ENCODE results near the gene PIAS1.
"Not testable (repeated sequence)": the region's sequence is repeated elsewhere in the genome, so short reads cannot be mapped to it uniquely, and the experiment has no call there.

Gene PIAS1

GRCh38 chr15:68184616-68185480 lies 130.7 kb downstream of the PIAS1 start:
- no peak for DNase-seq (ENCODE audit: low read depth)

GRCh38 chr15:68186671-68187397 lies 132.7 kb downstream of the PIAS1 start:
- no peak for DNase-seq (ENCODE audit: low read depth)

DNA sequence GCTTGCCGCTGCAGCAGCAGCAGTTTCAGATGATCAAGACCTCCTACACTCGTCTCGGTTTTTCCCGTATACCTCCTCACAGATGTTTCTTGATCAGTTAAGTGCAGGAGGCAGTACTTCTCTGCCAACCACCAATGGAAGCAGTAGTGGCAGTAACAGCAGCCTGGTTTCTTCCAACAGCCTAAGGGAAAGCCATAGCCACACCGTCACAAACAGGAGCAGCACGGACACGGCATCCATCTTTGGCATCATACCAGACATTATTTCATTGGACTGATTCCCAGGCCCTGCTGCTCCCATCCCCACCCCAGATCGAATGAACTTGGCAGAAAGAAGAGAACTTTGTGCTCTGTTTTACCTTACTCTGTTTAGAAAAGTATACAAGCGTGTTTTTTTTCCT lies 133.4 kb downstream of the PIAS1 start:
- no peak for DNase-seq (ENCODE audit: low read depth)

DNA sequence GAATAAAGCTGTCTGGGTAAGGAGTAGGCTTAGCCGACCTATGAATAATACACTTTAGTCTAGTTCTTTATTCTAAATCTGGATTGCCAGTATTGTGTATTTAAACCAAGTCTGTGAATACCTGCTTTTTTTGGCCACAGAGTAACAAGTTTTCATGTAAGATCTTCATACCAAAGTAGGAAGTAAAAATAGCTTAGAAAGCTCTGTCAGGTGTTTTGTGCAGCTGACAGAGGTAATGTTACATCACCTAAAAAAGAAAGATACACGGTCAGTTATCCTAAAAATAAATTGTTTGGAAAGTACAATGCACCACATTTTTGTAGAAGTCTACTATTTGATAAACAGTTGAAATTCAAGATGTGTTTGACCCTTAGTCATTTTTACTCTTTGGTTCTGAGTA lies 134.5 kb downstream of the PIAS1 start:
- DNase-seq (ENCODE audit: low read depth): no peak

- DNase-seq (ENCODE audit: low read depth): no peak
Observed at GRCh38 chr15:68190048-68190447, 135.9 kb downstream of the PIAS1 start.

- no peak for DNase-seq (ENCODE audit: low read depth)
Observed at GRCh38 chr15:68191555-68191954, 137.4 kb downstream of the PIAS1 start.

DNA sequence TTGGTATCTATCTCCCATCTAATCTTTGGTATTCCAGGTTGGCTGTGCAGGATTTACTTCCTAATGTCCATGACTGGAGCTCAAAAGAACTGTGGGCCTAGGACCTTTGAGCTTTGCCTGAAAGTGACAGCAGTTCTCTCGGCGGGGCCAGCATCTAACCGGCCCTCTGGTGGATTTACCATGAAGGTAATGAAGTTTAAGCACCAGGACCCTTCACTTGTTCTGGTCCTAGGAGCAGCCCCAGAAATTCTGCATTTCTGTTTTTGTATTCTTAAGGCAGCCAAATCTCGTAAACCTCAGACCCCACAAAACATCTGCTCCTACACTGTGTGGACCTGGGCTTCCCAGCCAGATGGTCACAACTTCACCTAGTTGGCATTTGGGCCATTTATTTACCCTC lies 138.0 kb downstream of the PIAS1 start:
- no peak for DNase-seq (ENCODE audit: low read depth)

DNA sequence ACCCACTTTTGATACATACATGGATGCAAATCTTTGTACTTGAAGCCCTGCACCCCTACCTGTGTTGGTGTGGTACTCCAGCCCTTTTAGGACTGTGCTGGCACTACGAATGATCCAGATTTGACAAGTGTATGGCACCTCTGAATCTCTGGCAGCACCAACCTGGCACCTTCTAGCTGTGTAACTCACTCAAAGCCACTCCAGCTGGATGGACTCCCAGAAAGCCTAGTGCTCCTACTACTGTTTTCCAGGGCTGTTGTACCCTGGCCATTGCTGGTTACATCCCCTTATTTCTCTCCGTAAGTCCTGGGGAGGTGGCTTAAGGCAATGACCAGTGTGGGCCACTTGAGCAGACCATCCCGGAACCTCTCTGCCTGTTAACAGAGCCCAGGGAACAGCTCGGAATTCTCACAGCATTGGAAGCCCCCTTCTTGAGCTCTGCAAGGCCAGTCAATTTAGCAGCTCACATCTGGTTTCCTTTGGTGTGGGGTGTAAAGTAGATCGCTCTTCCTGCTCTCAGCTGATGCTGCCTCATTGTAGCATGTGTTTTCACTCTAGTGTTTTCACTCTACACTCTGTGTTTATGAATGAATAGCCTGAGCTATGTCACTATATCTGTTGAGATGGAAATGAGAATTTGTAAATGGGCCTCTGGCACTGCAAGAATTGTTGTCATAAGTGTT lies 138.8 kb downstream of the PIAS1 start:
- DNase-seq (ENCODE audit: low read depth): no peak

- no peak for DNase-seq (ENCODE audit: low read depth)
Observed at GRCh38 chr15:68195336-68196112, 141.4 kb downstream of the PIAS1 start.

- no peak for DNase-seq (ENCODE audit: low read depth)
Observed at GRCh38 chr15:68196445-68197169, 142.5 kb downstream of the PIAS1 start.

GRCh38 chr15:68197170-68197492 lies 143.0 kb downstream of the PIAS1 start:
- DNase-seq (ENCODE audit: low read depth): no peak

GRCh38 chr15:68197661-68198437 lies 143.7 kb downstream of the PIAS1 start:
- DNase-seq (ENCODE audit: low read depth): no peak

- no peak for DNase-seq (ENCODE audit: low read depth)
Observed at GRCh38 chr15:68199340-68199739, 145.2 kb downstream of the PIAS1 start.

DNA sequence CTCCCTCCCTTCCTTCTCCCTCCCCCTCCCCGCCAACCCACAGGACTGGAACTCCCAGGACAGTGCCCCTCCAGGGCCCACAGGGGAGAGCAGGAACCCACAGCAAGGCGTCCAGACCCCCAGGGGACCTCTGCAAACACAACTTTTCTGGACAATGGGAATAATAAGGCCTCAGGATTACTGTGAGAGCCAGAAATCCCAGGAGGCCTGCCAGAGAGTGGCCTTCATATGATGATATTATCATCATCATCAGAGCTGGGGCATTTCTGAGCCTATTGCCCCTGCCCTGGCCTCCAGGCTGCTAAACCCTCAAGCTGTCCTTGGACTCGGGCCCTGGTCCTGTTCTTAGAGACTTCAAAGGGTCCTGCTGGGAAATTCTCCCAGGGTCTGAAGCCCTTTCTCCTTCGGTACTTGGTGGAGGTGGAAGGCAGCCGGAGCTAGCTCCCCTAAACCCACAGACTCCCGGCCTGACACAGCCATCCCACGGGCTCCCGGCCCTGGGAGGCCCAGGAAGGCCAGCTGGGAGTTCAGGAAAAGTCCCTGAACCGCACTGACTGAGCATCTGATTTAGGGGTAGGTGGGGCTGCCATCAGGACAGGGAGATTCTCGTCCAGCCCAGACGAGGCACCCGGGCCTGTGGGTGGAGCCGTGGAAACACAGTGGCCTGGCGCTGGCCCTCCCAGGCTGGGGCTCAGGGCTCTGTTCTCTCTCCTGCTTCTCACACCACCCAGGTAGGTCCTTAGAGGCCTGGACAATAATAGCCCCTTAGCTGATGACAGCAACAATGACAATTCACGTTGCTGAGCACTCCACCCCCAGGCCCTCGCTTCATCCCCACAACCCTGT lies 146.1 kb downstream of the PIAS1 start:
- no peak for DNase-seq (ENCODE audit: low read depth)

DNA sequence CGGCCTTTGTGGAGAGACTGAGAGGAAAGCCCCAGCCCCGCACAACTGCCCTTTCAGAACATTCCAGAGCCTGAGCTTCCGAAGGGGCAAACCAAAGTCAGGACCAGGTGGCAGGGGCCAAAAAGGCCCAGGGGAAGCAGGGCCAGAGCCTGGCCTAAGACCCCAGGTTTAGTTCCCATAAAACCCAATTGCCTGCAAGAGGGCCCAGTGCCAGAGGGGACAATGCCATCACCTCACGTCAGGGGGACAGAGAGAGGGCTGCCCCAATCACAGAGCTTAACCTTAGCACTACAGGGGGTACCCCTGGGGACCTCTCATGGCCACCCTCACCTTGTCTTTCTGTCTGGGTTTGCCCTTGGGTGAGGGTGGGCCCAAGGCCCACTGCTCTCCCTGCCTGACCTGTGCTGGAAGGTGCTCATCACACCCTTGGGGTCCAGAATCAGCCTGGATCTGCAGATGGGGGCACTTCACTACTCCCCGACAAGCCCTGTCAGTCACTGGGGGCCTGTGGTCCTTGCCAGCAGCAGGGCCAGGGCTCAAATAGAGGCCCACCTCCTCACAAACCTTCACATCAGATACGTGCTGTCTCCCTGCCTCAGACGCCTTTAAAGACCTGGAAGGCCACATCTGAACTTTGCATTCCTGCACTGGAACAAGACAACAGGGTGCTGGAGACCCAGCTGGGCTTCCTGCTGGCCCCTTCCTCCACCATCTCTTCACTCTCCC lies 147.2 kb downstream of the PIAS1 start:
- no peak for DNase-seq (ENCODE audit: low read depth)

DNA sequence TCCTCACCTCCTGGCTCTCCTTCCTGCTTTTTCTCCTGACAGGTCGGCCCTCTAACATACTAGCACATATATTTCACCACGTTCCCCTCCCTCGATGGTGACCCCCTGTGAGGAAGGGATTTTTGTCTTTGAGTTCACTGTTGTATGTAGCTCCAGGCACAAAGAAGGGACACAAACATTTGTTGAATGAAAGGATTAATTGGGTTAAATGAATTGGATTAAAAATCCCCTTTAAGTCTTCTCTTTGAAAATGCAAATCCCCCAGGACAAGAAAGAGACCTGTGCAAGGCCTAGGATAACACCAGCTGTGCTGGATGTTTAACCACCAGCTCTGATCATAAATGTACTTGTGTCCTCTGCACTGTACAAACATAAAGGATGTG lies 147.8 kb downstream of the PIAS1 start:
- no peak for DNase-seq (ENCODE audit: low read depth)

GRCh38 chr15:68202994-68203393 lies 148.9 kb downstream of the PIAS1 start:
- DNase-seq (ENCODE audit: low read depth): not testable (repeated sequence)

GRCh38 chr15:68203486-68203885 lies 149.4 kb downstream of the PIAS1 start:
- no peak for DNase-seq (ENCODE audit: low read depth)

DNA sequence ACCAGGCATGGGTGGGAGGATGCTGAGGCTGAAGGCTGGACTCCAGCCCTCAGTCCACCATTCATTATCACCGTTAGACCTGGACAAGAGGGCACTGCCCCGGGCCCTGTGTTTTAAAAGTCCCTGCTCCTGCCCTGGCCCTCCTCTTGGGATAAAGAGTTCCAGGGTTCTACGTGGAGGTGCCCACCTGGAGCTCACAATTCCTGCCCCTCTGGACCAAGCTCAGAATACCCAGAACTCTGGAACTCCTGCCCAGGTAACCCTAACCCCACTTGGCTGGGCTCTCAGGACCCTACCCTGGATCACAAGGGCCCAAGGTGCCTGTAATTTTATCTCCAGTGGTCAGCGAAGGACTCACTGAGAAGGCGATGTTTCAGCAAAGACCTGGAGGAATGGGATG lies 149.8 kb downstream of the PIAS1 start:
- no peak for DNase-seq (ENCODE audit: low read depth)

All from T follicular helper cell (primary cell).